GM12878 (cell line): ENCODE measurements around the gene MLXIPL. TPM values are rescaled to one million over a fixed set of nuclear protein-coding genes. Genes with fewer than 3 reads are reported as not detected.
"Not testable (repeated sequence)": the region's sequence is repeated elsewhere in the genome, so short reads cannot be mapped to it uniquely, and the experiment has no call there.

Experiments
- ATAC-seq: fragments of 200-7000 bp; cut with Tn5 transposase; 3 replicates; pipeline ENCODE4 v1.9.1; 2020; ENCODE audit warnings: mild to moderate bottlenecking, moderate library complexity
- BruUV-seq: library from RNA; stranded (reverse); fragments of 400-500 nt; replicated peaks from 2 replicates; lab custom pipeline; 2021; lab: Mats Ljungman, UMichigan
- CTCF ChIA-PET: fragments of 300-600 bp; sonication (Branson Sonifier 250); formaldehyde crosslinking; extraction: SDS; loops from one replicate; lab custom pipeline; 2021; ENCODE audit warnings: inconsistent platforms; lab: Yijun Ruan, JAX
- POLR2A ChIA-PET: fragments of 350-600 bp; formaldehyde crosslinking; extraction: SDS; loops from one replicate; lab custom pipeline; 2021; ENCODE audit warnings: inconsistent platforms; lab: Charles Lee
- RAD21 ChIA-PET: fragments of 300-600 bp; sonication (Branson Sonifier 250); formaldehyde crosslinking; loops from one replicate; lab custom pipeline; 2023; ENCODE audit warnings: antibody characterized with exemption; ENCODE audit not compliant: unreplicated experiment; lab: Charles Lee
- SMC1A ChIA-PET: fragments of 300-600 bp; sonication (Branson Sonifier 250); formaldehyde crosslinking; loops from one replicate; lab custom pipeline; 2023; ENCODE audit not compliant: unreplicated experiment, uncharacterized antibody; lab: Charles Lee
- DNase-seq: peaks from one replicate; pipeline ENCODE4 v3.0.0-alpha.2; 2011; ENCODE audit warnings: low read depth, low spot score
- FAIRE-seq: peaks from 3 replicates; lab custom pipeline; 2011; peaks lifted over from hg19 to GRCh38; lab: Jason Lieb, UNC
- H2AFZ ChIP-seq: 2 replicates; pipeline ENCODE4 v1.6.0; 2011; ENCODE audit warnings: low read depth, low read length, control low read depth; ENCODE audit not compliant: control insufficient read depth
- H3K27ac ChIP-seq: 2 replicates; pipeline ENCODE4 v1.5.1; 2011; ENCODE audit warnings: control low read depth; ENCODE audit not compliant: control insufficient read depth, insufficient read depth
- H3K27me3 ChIP-seq, 2 experiments: replicated peaks in 1 of 2; 2 replicates each; pipeline versions ENCODE4 v1.6.0 to v1.6.1; 2011; ENCODE audit warnings: low read length in 1 of 2; ENCODE audit not compliant: control insufficient read depth in 2 of 2, insufficient read depth in 2 of 2
- H3K36me3 ChIP-seq, 2 experiments: 2 replicates each; pipeline ENCODE4 v1.5.1; 2011; ENCODE audit warnings: low read length in 1 of 2; ENCODE audit not compliant: control insufficient read depth in 2 of 2, insufficient read depth in 2 of 2
- H3K4me1 ChIP-seq: 2 replicates; pipeline ENCODE4 v1.6.1; 2011; ENCODE audit warnings: mild to moderate bottlenecking, low read length, moderate library complexity, mixed read lengths; ENCODE audit not compliant: control insufficient read depth, insufficient read depth
- H3K4me2 ChIP-seq: 2 replicates; pipeline ENCODE4 v1.6.0; 2011; ENCODE audit warnings: control low read depth; ENCODE audit not compliant: control insufficient read depth, insufficient read depth
- H3K4me3 ChIP-seq: fragments of 200-600 bp; sonication (generic); 2 replicates; pipeline ENCODE4 v1.5.1; 2016
- H3K79me2 ChIP-seq: 2 replicates; pipeline ENCODE4 v1.6.0; 2011; ENCODE audit warnings: low read length; ENCODE audit not compliant: control insufficient read depth, insufficient read depth
- H3K9ac ChIP-seq: 2 replicates; pipeline ENCODE4 v1.8.0; 2011; ENCODE audit warnings: low read length, control low read depth, mixed read lengths; ENCODE audit not compliant: control insufficient read depth, insufficient read depth
- H3K9me3 ChIP-seq: replicated peaks from 3 replicates; pipeline ENCODE4 v1.5.1; 2011; ENCODE audit warnings: mild to moderate bottlenecking, low read length; ENCODE audit not compliant: control insufficient read depth, insufficient read depth
- H4K20me1 ChIP-seq: 2 replicates; pipeline ENCODE4 v1.6.0; 2011; ENCODE audit not compliant: control insufficient read depth, insufficient read depth
- CBFB ChIP-seq: IDR thresholded peaks from 2 replicates; pipeline ENCODE4 v1.6.1; 2016; ENCODE audit warnings: antibody characterized with exemption, low read depth
- WGBS: methylation state at CpG from one replicate; pipeline ENCODE4 v1.1.6; 2016; ENCODE audit warnings: low lambda C conversion rate; ENCODE audit not compliant: insufficient replicate concordance, insufficient coverage; ENCODE audit errors: missing lambda C conversion rate; 5-methylcytosine and 5-hydroxymethylcytosine counted together
- in situ Hi-C: fragments of 300-500 bp; cut with MboI; formaldehyde crosslinking; loops from 9 replicates; pipeline ENCODE4 v1.14.3; 2018; ENCODE audit warnings: mixed read lengths
- intact Hi-C: fragments of 100-400 bp; cut with micrococcal nuclease; formaldehyde crosslinking; loops from one replicate; pipeline ENCODE4 v1.14.2; 2022; ENCODE audit not compliant: unreplicated experiment
- polyA plus RNA-seq, 11 experiments: library from polyadenylated mRNA; depleted of rRNA in 4 of 11; unstranded in 6 of 11; stranded (reverse) in 5 of 11; fragments of >200 nt; fragmentation: Nextera tagmentation in 4 of 11; fragmentation: Illumina TruSeq in 1 of 11; extraction: Ambion mirVana in 4 of 11; extraction: Trizol in 1 of 11; gene quantifications; 1 replicate in 1 of 11; 2 replicates in 10 of 11; pipeline versions ENCODE4 v1.2.1 to v1.2.3, GENCODE V29; 2011 to 2016; ENCODE audit warnings: inconsistent platforms in 2 of 11, missing spikeins in 2 of 11, low read depth in 1 of 11
- total RNA-seq, 4 experiments: library from RNA; depleted of rRNA in 3 of 4; stranded (reverse); fragments of >200 nt in 3 of 4; fragmentation: Illumina TruSeq in 1 of 4; extraction: Trizol in 1 of 4; gene quantifications; 2 replicates each; pipeline versions ENCODE4 v1.2.1 to v1.2.3, GENCODE V29; 2013 to 2021
- TF ChIP-seq, protein P1 (sequence below): IDR thresholded peaks from 2 replicates; pipeline ENCODE4 v1.6.1; 2012; ENCODE audit warnings: mild to moderate bottlenecking, low read depth, low read length
- TF ChIP-seq, protein P2 (sequence below): IDR thresholded peaks from 2 replicates; pipeline ENCODE4 v1.6.1; 2011; ENCODE audit warnings: borderline replicate concordance, low read depth, mild to moderate bottlenecking, moderate library complexity, mixed read lengths, low read length; ENCODE audit not compliant: insufficient read depth; ENCODE audit errors: extremely low read length

The MLXIPL gene
- total and polyA plus RNA-seq, 10 of the 15 experiments (the other 5 are each of a cell fraction or from before 2014, with no cell fraction given), result 0.21 TPM; not detected in 9

DNA sequence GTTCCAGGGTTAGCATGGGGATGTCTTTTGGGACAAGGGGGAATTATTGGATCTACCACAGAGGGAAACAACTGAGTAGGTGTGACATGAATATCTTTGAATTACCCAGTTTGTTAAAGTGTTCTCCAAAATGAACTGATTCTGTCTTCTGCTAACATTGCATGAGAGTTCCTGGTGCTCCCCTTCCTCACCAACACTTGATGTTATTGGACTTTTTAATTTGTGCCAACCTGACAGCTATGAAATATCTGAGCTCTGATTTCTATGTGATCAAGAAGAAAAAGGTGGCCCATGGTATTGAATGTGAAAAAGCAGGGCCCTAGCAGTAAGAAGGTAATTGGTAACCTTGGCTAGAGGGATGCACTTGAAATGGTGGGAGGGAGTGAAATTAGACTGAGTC is 38.7 kb upstream of the MLXIPL start (continued):
- no peak for TF ChIP-seq CBFB
- TF ChIP-seq, protein P1, sequence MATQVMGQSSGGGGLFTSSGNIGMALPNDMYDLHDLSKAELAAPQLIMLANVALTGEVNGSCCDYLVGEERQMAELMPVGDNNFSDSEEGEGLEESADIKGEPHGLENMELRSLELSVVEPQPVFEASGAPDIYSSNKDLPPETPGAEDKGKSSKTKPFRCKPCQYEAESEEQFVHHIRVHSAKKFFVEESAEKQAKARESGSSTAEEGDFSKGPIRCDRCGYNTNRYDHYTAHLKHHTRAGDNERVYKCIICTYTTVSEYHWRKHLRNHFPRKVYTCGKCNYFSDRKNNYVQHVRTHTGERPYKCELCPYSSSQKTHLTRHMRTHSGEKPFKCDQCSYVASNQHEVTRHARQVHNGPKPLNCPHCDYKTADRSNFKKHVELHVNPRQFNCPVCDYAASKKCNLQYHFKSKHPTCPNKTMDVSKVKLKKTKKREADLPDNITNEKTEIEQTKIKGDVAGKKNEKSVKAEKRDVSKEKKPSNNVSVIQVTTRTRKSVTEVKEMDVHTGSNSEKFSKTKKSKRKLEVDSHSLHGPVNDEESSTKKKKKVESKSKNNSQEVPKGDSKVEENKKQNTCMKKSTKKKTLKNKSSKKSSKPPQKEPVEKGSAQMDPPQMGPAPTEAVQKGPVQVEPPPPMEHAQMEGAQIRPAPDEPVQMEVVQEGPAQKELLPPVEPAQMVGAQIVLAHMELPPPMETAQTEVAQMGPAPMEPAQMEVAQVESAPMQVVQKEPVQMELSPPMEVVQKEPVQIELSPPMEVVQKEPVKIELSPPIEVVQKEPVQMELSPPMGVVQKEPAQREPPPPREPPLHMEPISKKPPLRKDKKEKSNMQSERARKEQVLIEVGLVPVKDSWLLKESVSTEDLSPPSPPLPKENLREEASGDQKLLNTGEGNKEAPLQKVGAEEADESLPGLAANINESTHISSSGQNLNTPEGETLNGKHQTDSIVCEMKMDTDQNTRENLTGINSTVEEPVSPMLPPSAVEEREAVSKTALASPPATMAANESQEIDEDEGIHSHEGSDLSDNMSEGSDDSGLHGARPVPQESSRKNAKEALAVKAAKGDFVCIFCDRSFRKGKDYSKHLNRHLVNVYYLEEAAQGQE, result no peak
- TF ChIP-seq, protein P2, sequence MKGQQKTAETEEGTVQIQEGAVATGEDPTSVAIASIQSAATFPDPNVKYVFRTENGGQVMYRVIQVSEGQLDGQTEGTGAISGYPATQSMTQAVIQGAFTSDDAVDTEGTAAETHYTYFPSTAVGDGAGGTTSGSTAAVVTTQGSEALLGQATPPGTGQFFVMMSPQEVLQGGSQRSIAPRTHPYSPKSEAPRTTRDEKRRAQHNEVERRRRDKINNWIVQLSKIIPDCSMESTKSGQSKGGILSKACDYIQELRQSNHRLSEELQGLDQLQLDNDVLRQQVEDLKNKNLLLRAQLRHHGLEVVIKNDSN, result no peak

DNA sequence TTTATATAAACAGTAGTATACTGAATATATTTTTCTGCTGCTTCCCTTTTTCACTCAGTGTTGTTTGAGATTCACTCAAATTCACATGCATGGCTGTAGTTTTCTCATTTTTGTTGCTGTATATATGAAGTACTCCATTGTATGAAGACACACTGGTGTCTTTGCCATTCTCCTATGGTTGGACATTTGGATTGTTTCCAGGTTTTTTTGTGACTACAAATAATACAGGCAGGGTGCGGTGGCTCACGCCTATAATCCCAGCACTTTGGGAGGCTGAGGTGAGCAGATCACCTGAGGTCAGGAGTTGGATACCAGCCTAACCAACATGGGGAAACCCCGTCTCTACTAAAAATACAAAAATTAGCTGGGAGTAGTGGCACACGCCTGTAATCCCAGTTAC is 36.3 kb upstream of the MLXIPL start:
- H3K27ac ChIP-seq, H3K9ac ChIP-seq, CTCF ChIA-PET, H3K79me2 ChIP-seq, H3K4me2 ChIP-seq, FAIRE-seq, BruUV-seq, H3K4me3 ChIP-seq, H3K9me3 ChIP-seq, H3K36me3 ChIP-seq, SMC1A ChIA-PET, in situ Hi-C loops, ATAC-seq, H3K4me1 ChIP-seq, DNase-seq, RAD21 ChIA-PET, POLR2A ChIA-PET, intact Hi-C loops, H2AFZ ChIP-seq, H4K20me1 ChIP-seq, H3K27me3 ChIP-seq: not testable (repeated sequence)
- WGBS, result 50% methylated on average over 4 of the region's 4 CpGs
